Measurements from ENCODE around the gene CADM2. TPM values are rescaled to one million over a fixed set of nuclear protein-coding genes. Genes with fewer than 3 reads are reported as not detected.

The CADM2 gene
- total RNA-seq, 1 donor from 2014 or later, result 4.0 TPM

- no peak for TF ChIP-seq CTCF (conservative IDR thresholded peaks at IDR 0.05)
- Mint-ChIP-seq H3K4me3 (no peak overlapping the region), H3K27ac (no peak overlapping the region), H3K27me3 (no peaks in the 10 kb centered on the region), H3K4me1 (ENCODE audit: unreplicated experiment) (no peaks in the 10 kb centered on the region), H3K36me3 (no peaks in the 10 kb centered on the region), H3K9me3 (no peaks in the 10 kb centered on the region)
- DNase-seq (ENCODE audit: extremely low spot score, unreplicated experiment), result no peak
These were observed 557.4 kb downstream of the CADM2 start for GRCh38 chr3:85516146-85516545.

- no peak overlapping the region for H3K27ac Mint-ChIP-seq
- no peak for TF ChIP-seq CTCF (conservative IDR thresholded peaks at IDR 0.05)
- no peak for DNase-seq (ENCODE audit: extremely low spot score, unreplicated experiment)
- H3K4me3 Mint-ChIP-seq, result no peak overlapping the region
- no peaks in the 10 kb centered on the region for H3K27me3 Mint-ChIP-seq
- H3K9me3 Mint-ChIP-seq, result no peaks in the 10 kb centered on the region
- no peaks in the 10 kb centered on the region for H3K36me3 Mint-ChIP-seq
- no peaks in the 10 kb centered on the region for H3K4me1 Mint-ChIP-seq (ENCODE audit: unreplicated experiment)
These were observed 565.3 kb downstream of the CADM2 start for GRCh38 chr3:85524104-85524503.

GRCh38 chr3:85525264-85525663 lies 566.5 kb downstream of the CADM2 start:
- Mint-ChIP-seq H3K36me3 (no peaks in the 10 kb centered on the region), H3K27me3 (no peaks in the 10 kb centered on the region), H3K4me1 (ENCODE audit: unreplicated experiment) (no peaks in the 10 kb centered on the region), H3K4me3 (no peak overlapping the region), H3K9me3 (no peaks in the 10 kb centered on the region), H3K27ac (no peak overlapping the region)
- TF ChIP-seq CTCF (conservative IDR thresholded peaks at IDR 0.05), result no peak
- no peak for DNase-seq (ENCODE audit: extremely low spot score, unreplicated experiment)

- H3K4me3 Mint-ChIP-seq, result no peak overlapping the region
- no peak for DNase-seq (ENCODE audit: extremely low spot score, unreplicated experiment)
- H3K36me3 Mint-ChIP-seq, result no peaks in the 10 kb centered on the region
- H3K27ac Mint-ChIP-seq, result no peak overlapping the region
- no peak for TF ChIP-seq CTCF (conservative IDR thresholded peaks at IDR 0.05)
- no peaks in the 10 kb centered on the region for H3K9me3 Mint-ChIP-seq
- H3K27me3 Mint-ChIP-seq, result no peaks in the 10 kb centered on the region
- H3K4me1 Mint-ChIP-seq (ENCODE audit: unreplicated experiment), result no peaks in the 10 kb centered on the region
These were observed 574.8 kb downstream of the CADM2 start for GRCh38 chr3:85533586-85533985.

- Mint-ChIP-seq H3K9me3 (no peaks in the 10 kb centered on the region), H3K4me1 (ENCODE audit: unreplicated experiment) (no peaks in the 10 kb centered on the region), H3K36me3 (no peaks in the 10 kb centered on the region), H3K27me3 (no peaks in the 10 kb centered on the region), H3K4me3 (no peak overlapping the region), H3K27ac (no peak overlapping the region)
- no peak for DNase-seq (ENCODE audit: extremely low spot score, unreplicated experiment)
- no peak for TF ChIP-seq CTCF (conservative IDR thresholded peaks at IDR 0.05)
These were observed 576.7 kb downstream of the CADM2 start for GRCh38 chr3:85535517-85535916.

- Mint-ChIP-seq H3K27me3 (no peaks in the 10 kb centered on the region), H3K27ac (no peak overlapping the region), H3K9me3 (no peaks in the 10 kb centered on the region), H3K4me1 (ENCODE audit: unreplicated experiment) (no peaks in the 10 kb centered on the region), H3K36me3 (no peaks in the 10 kb centered on the region), H3K4me3 (no peak overlapping the region)
- TF ChIP-seq CTCF (conservative IDR thresholded peaks at IDR 0.05), result no peak
- DNase-seq (ENCODE audit: extremely low spot score, unreplicated experiment), result no peak
These were observed 580.4 kb downstream of the CADM2 start for GRCh38 chr3:85539232-85539631.
